Esophagus muscularis mucosa (tissue), 4 donors: ENCODE data around the gene MAPK14. TPM values are rescaled to one million over a fixed set of nuclear protein-coding genes. Genes with fewer than 3 reads are reported as not detected.
"Not testable (repeated sequence)": the region's sequence is repeated elsewhere in the genome, so short reads cannot be mapped to it uniquely, and the experiment has no call there.

ENCODE experiments used
- DNase-seq: peaks from one replicate; pipeline ENCODE4 v3.0.0-alpha.2; 2017; ENCODE audit errors: extremely low spot score
- H3K27ac ChIP-seq, 4 donors: fragments of 200-600 bp; sonication (generic); replicated peaks in 1 of 4; 1 replicate in 3 of 4; 2 replicates in 1 of 4; pipeline ENCODE4 v1.5.1; 2016 to 2019; ENCODE audit warnings: mild to moderate bottlenecking in 1 of 4
- H3K27me3 ChIP-seq, 4 donors: fragments of 200-600 bp; sonication (generic); one replicate each; pipeline versions ENCODE4 v1.5.1 to v1.6.0; 2016 to 2019
- H3K36me3 ChIP-seq, 4 donors: fragments of 200-600 bp; sonication (generic); one replicate each; pipeline ENCODE4 v1.5.1; 2016 to 2019
- H3K4me1 ChIP-seq, 4 donors: fragments of 200-600 bp; sonication (generic); one replicate each; pipeline ENCODE4 v1.5.1; 2016 to 2019
- H3K4me3 ChIP-seq, 4 donors: fragments of 200-600 bp; sonication (generic); 1 replicate in 2 of 4; 2 replicates in 2 of 4; pipeline ENCODE4 v1.5.1; 2016 to 2019; ENCODE audit warnings: mild to moderate bottlenecking in 4 of 4, moderate library complexity in 1 of 4
- H3K9me3 ChIP-seq, 4 donors: fragments of 200-600 bp; sonication (generic); 1 replicate in 3 of 4; 2 replicates in 1 of 4; pipeline ENCODE4 v1.5.1; 2016 to 2019
- CTCF ChIP-seq, 3 experiments: fragments of 200-600 bp in 2 of 3; fragments of 450-650 bp in 1 of 3; sonication (generic) in 2 of 3; IDR thresholded peaks; one replicate each; pipeline ENCODE4 v1.5.1; 2017 to 2019; ENCODE audit warnings: antibody characterized with exemption in 3 of 3, mild to moderate bottlenecking in 2 of 3, moderate library complexity in 1 of 3
- EP300 ChIP-seq: sonication (generic); formaldehyde crosslinking; IDR thresholded peaks from one replicate; pipeline ENCODE4 v1.6.1; 2017; ENCODE audit warnings: antibody characterized with exemption
- POLR2A ChIP-seq: fragments of 450-650 bp; IDR thresholded peaks from one replicate; pipeline ENCODE4 v1.6.1; 2017; ENCODE audit warnings: antibody characterized with exemption, moderate library complexity, mild to moderate bottlenecking, low read depth
- POLR2AphosphoS5 ChIP-seq, 2 donors: sonication (generic); formaldehyde crosslinking; IDR thresholded peaks; one replicate each; pipeline ENCODE4 v1.6.1; 2017; ENCODE audit warnings: antibody characterized with exemption in 2 of 2
- WGBS: methylation state at CpG from one replicate; pipeline ENCODE4 v1.1.5; 2018; 5-methylcytosine and 5-hydroxymethylcytosine counted together
- intact Hi-C: fragments of 100-400 bp; cut with DNase I; formaldehyde crosslinking; loops from one replicate; pipeline ENCODE4 v1.15.1; 2023
- total RNA-seq, 4 donors: library from RNA; depleted of rRNA; stranded (reverse); fragments of >200 nt; gene quantifications; one replicate each; pipeline versions ENCODE4 v1.1.0 to v1.2.1, GENCODE V29; 2016

Gene MAPK14
- total RNA-seq, 4 donors from 2014 or later: 53.2 to 70.7 (median 66.9) TPM

GRCh38 chr6:36079601-36080000 is 52.0 kb downstream of the MAPK14 start:
- Histone ChIP-seq H3K27ac (peak overlapping the region in 1 of 4 donors; percentile 78), H3K36me3 (peaks cover 14 to 78% (median 55%) of the 10 kb centered on the region in 4 donors), H3K4me3 (no peak overlapping the region), H3K4me1 (peaks cover 0 to 42% (median 40%) of the 10 kb centered on the region in 4 donors), H3K27me3 (no peaks in the 10 kb centered on the region), H3K9me3 (no peaks in the 10 kb centered on the region)
- WGBS: 93% methylated on average over 2 of the region's 2 CpGs
- no peak for TF ChIP-seq POLR2A
- no peak for TF ChIP-seq EP300
- no peak for TF ChIP-seq POLR2AphosphoS5 (IDR thresholded peaks at IDR 0.05)
- TF ChIP-seq CTCF (IDR thresholded peaks at IDR 0.05): no peak
- intact Hi-C loops: loop anchor here (5.0 kb wide), 1 partner anchor 37 kb away; no protein-coding TSS in a partner anchor
- DNase-seq: no peak

GRCh38 chr6:36082318-36082717 is 54.7 kb downstream of the MAPK14 start:
- no peak overlapping the region for H3K4me3 ChIP-seq
- no peaks in the 10 kb centered on the region for H3K27me3 ChIP-seq
- no peaks in the 10 kb centered on the region for H3K9me3 ChIP-seq
- intact Hi-C loops: no loop called here
- no peak for TF ChIP-seq POLR2AphosphoS5 (IDR thresholded peaks at IDR 0.05)
- no peak for TF ChIP-seq POLR2A
- TF ChIP-seq EP300: no peak
- TF ChIP-seq CTCF (IDR thresholded peaks at IDR 0.05): no peak
- no peak overlapping the region for H3K27ac ChIP-seq
- H3K4me1 ChIP-seq: peaks cover 0 to 19% (median 17%) of the 10 kb centered on the region in 4 donors
- 94% methylated on average over 1 of the region's 1 CpG for WGBS
- no peak for DNase-seq
- H3K36me3 ChIP-seq: peaks cover 14 to 68% (median 49%) of the 10 kb centered on the region in 4 donors

GRCh38 chr6:36083446-36083845 is 55.8 kb downstream of the MAPK14 start:
- 60% methylated on average over 1 of the region's 3 CpGs for WGBS
- no peak for DNase-seq
- H3K4me3 ChIP-seq: no peak overlapping the region
- intact Hi-C loops: no loop called here
- H3K4me1 ChIP-seq: peaks cover 0 to 8% (median 6%) of the 10 kb centered on the region in 4 donors
- no peaks in the 10 kb centered on the region for H3K9me3 ChIP-seq
- H3K27me3 ChIP-seq: no peaks in the 10 kb centered on the region
- TF ChIP-seq POLR2AphosphoS5 (IDR thresholded peaks at IDR 0.05) (no peak), POLR2A (no peak), EP300 (no peak), CTCF (IDR thresholded peaks at IDR 0.05) (no peak)
- H3K36me3 ChIP-seq: peaks cover 14 to 60% (median 49%) of the 10 kb centered on the region in 4 donors
- no peak overlapping the region for H3K27ac ChIP-seq

GRCh38 chr6:36088204-36088603 is 60.6 kb downstream of the MAPK14 start:
- DNase-seq, H3K4me1 ChIP-seq, H3K27ac ChIP-seq, H3K27me3 ChIP-seq, H3K9me3 ChIP-seq, H3K4me3 ChIP-seq, intact Hi-C loops: not testable (repeated sequence)
- H3K36me3 ChIP-seq: peaks cover 6 to 36% (median 24%) of the 10 kb centered on the region in 4 donors
- 92% methylated on average over 5 of the region's 5 CpGs for WGBS

- H3K36me3 ChIP-seq: peaks cover 0 to 28% (median 16%) of the 10 kb centered on the region in 4 donors
- intact Hi-C loops: no loop called here
These were observed 61.4 kb downstream of the MAPK14 start for GRCh38 chr6:36089048-36089447.

More at GRCh38 chr6:36089048-36089447, 61.4 kb downstream of the MAPK14 start:
- Histone ChIP-seq H3K27ac (no peak overlapping the region), H3K4me3 (no peak overlapping the region), H3K4me1 (peaks cover 0 to 1% (median 0%) of the 10 kb centered on the region in 4 donors), H3K9me3 (no peaks in the 10 kb centered on the region), H3K27me3 (no peaks in the 10 kb centered on the region)
- no peak for DNase-seq
- TF ChIP-seq POLR2A (no peak), CTCF (IDR thresholded peaks at IDR 0.05) (no peak), EP300 (no peak), POLR2AphosphoS5 (IDR thresholded peaks at IDR 0.05) (no peak)
- WGBS: 95% methylated on average over 5 of the region's 5 CpGs
